Glutamatergic neuron (in vitro differentiated cells): ENCODE measurements around the gene TAPT1. TPM values are rescaled to one million over a fixed set of nuclear protein-coding genes. Genes with fewer than 3 reads are reported as not detected.

Experiments used
- DNase-seq: peaks from one replicate; pipeline ENCODE4 v3.0.0; 2022
- H3K27ac Mint-ChIP-seq: one replicate; pipeline ENCODE4 v1.8.0; 2020; ENCODE audit warnings: mild to moderate bottlenecking, mixed read lengths, inconsistent platforms; ENCODE audit not compliant: unreplicated experiment
- H3K27me3 Mint-ChIP-seq: one replicate; pipeline ENCODE4 v1.8.0; 2020; ENCODE audit warnings: mild to moderate bottlenecking, moderate library complexity, mixed read lengths, inconsistent platforms; ENCODE audit not compliant: unreplicated experiment
- H3K36me3 Mint-ChIP-seq: one replicate; pipeline ENCODE4 v1.8.0; 2020; ENCODE audit warnings: mild to moderate bottlenecking, mixed read lengths, inconsistent platforms; ENCODE audit not compliant: unreplicated experiment
- H3K4me1 Mint-ChIP-seq: one replicate; pipeline ENCODE4 v1.8.0; 2020; ENCODE audit warnings: mild to moderate bottlenecking, low read depth, mixed read lengths, inconsistent platforms; ENCODE audit not compliant: unreplicated experiment
- H3K4me3 Mint-ChIP-seq: one replicate; pipeline ENCODE4 v1.8.0; 2020; ENCODE audit warnings: mild to moderate bottlenecking, mixed read lengths, inconsistent platforms; ENCODE audit not compliant: unreplicated experiment
- H3K9me3 Mint-ChIP-seq: one replicate; pipeline ENCODE4 v1.8.0; 2020; ENCODE audit warnings: mild to moderate bottlenecking, moderate library complexity, mixed read lengths, inconsistent platforms; ENCODE audit not compliant: unreplicated experiment
- total RNA-seq: library from RNA; stranded (reverse); fragmentation: NEBNext Ultra II Directional; extraction: Animal tissue kit (Norgen Biotek cat#: 25700); gene quantifications from one replicate; pipeline ENCODE4 v1.2.1, GENCODE V29; 2021; ENCODE audit not compliant: unreplicated experiment
- TF ChIP-seq, protein P1 (sequence below): fragments of 200-600 bp; sonication (generic); IDR thresholded peaks from one replicate; pipeline ENCODE4 v1.5.0; 2021; ENCODE audit not compliant: partially characterized antibody, unreplicated experiment

The TAPT1 gene
- total RNA-seq, 1 donor from 2014 or later: 28.9 TPM

DNA sequence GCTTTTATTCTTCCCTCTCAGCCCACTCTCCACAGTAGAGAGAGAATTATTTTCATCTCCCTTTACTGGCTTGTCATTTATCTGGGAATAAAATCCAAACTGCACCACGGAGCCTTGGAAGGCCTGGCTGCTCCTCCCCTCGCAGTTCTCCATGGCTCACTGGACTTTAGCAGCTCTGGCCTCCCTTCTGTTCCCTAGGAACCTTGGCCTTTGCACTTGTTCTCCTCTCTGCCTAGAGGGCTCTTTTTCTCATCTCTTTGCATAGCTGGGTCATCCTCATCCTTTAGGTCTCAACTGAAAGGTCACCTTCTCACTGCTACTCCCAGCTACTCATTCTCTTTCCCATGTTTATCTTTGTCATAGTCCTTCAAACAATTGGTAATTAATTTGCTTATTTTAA is 31.3 kb upstream of the TAPT1 start:
- DNase-seq: no peak
- Mint-ChIP-seq H3K4me1 (no peaks in the 10 kb centered on the region), H3K27me3 (peaks cover 2% of the 10 kb centered on the region), H3K4me3 (no peak overlapping the region), H3K36me3 (no peaks in the 10 kb centered on the region), H3K27ac (no peak overlapping the region), H3K9me3 (no peaks in the 10 kb centered on the region)
- TF ChIP-seq, protein P1, sequence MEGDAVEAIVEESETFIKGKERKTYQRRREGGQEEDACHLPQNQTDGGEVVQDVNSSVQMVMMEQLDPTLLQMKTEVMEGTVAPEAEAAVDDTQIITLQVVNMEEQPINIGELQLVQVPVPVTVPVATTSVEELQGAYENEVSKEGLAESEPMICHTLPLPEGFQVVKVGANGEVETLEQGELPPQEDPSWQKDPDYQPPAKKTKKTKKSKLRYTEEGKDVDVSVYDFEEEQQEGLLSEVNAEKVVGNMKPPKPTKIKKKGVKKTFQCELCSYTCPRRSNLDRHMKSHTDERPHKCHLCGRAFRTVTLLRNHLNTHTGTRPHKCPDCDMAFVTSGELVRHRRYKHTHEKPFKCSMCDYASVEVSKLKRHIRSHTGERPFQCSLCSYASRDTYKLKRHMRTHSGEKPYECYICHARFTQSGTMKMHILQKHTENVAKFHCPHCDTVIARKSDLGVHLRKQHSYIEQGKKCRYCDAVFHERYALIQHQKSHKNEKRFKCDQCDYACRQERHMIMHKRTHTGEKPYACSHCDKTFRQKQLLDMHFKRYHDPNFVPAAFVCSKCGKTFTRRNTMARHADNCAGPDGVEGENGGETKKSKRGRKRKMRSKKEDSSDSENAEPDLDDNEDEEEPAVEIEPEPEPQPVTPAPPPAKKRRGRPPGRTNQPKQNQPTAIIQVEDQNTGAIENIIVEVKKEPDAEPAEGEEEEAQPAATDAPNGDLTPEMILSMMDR: no peak

DNA sequence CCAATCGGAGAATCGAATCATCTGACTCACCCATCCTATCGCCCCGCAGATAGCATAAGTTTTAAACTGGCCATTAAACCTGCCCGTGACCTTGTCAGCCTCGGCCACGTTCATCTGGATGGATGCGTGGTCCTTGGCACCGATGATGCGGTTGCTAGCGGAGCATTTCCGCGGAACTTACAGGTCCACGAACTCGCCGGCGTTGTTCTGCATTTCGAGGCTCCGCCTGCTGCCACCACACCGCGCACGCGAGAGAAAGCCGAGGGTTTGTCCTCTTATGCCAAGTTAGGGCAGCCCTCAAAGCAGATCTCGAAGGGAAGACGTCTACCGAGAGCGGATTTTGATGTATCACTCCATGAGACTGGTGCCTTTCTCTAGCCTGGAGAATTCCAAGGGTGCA is 30.1 kb upstream of the TAPT1 start:
- Mint-ChIP-seq H3K27ac (no peak overlapping the region), H3K4me1 (no peaks in the 10 kb centered on the region), H3K36me3 (no peaks in the 10 kb centered on the region), H3K27me3 (peaks cover 2% of the 10 kb centered on the region), H3K4me3 (no peak overlapping the region), H3K9me3 (peaks cover 1% of the 10 kb centered on the region)
- no peak for DNase-seq
- TF ChIP-seq, protein P1: no peak

DNA sequence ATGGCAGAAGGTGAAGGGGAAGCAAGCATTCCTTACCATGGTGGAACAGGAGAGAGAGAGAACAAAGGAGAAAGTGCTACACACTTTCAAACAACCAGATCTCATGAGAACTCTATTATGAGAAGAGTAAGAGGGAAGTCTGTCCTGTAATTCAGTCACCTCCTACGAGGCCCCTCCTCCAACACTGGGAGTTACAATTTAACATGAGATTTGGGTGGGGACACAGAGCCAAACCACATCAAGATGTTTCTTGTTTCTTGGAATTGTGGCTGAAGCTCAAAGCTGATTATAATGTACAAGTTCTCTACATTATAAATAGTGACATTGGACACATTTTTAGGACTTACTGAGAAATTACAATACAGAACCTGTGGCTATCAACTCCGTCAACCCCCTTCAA is 29.5 kb upstream of the TAPT1 start:
- H3K27me3 Mint-ChIP-seq: peaks cover 2% of the 10 kb centered on the region
- TF ChIP-seq, protein P1: no peak
- H3K4me1 Mint-ChIP-seq: no peaks in the 10 kb centered on the region
- H3K36me3 Mint-ChIP-seq: no peaks in the 10 kb centered on the region
- no peak for DNase-seq
- no peak overlapping the region for H3K27ac Mint-ChIP-seq
- H3K9me3 Mint-ChIP-seq: peaks cover 1% of the 10 kb centered on the region
- H3K4me3 Mint-ChIP-seq: no peak overlapping the region

DNA sequence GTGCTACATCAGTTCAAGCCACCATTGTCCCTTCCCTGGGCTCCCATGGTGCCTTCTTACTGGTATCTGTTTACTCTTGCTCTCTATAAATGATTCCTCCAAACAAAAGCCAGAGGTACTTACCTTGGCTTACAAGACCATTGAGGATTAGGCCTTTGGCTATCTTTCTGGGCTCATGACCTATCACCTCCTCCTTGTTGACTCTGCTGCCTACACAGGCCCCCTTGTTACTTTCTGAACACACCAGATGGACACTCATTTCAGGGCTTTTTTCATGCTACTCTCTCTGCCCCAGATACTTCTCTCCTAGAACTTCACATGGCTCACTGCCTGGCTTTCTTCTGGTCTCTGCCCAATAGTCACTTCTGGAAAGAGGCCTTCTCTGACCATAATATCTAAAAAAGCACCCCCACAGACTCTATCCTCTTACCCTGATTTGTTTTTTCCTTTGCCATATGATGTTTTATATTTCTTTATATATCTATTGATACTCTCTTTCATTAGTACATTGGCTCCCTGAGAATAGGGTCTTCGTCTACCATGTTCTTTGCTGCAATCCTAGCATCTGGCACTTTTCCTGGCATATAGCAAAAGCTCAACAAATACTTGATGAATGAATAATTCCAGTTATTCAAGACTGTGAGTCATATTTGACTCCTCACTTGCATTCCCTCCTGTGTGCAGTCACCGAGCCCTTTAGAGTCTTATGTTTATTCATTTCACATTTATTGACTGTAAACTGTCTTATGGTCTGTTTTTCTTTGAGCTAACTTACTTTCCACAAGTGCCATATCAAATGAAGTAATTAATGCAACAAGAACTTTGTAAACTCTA is 27.1 kb upstream of the TAPT1 start:
- H3K4me1 Mint-ChIP-seq: no peaks in the 10 kb centered on the region
- H3K27me3 Mint-ChIP-seq: peaks cover 2% of the 10 kb centered on the region
- peaks cover 1% of the 10 kb centered on the region for H3K9me3 Mint-ChIP-seq
- H3K27ac Mint-ChIP-seq: no peak overlapping the region
- DNase-seq: no peak
- no peaks in the 10 kb centered on the region for H3K36me3 Mint-ChIP-seq
- TF ChIP-seq, protein P1: no peak
- no peak overlapping the region for H3K4me3 Mint-ChIP-seq

DNA sequence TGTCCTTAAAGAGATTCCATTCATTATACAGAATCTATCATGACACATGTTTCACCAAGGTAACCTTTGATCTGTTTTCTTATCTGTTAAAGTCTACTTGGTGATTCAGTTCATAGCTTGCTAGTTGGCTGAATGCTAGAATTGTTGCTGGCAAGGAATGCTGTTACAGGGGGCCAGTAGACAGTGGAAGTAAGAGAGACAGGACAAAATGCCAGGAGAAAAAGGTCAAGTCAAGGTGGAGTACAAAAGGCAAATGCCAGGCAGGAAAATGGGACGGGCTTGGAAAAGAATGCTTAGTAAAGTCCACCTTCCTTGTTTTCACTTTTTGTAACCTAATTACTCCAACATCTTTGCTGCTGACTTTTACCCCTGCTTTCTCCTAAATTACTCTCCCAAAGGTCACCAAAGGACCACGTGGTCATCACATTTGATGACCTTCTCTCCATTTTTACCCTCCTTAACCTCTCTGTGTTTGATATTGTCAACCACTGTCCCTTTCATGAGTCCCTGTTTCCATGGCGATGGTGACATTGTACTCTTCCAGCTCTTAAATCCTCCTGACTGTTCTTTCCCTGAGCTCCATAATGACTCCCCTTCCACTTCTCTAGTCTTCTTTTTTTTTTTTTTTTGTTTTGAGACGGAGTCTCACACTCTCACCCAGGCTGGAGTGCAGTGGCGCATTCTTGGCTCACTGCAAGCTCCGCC is 24.5 kb upstream of the TAPT1 start:
- peaks cover 4% of the 10 kb centered on the region for H3K27me3 Mint-ChIP-seq
- TF ChIP-seq, protein P1: no peak
- no peak overlapping the region for H3K27ac Mint-ChIP-seq
- H3K36me3 Mint-ChIP-seq: peaks cover 3% of the 10 kb centered on the region
- no peak for DNase-seq
- no peak overlapping the region for H3K4me3 Mint-ChIP-seq
- H3K9me3 Mint-ChIP-seq: peaks cover 1% of the 10 kb centered on the region
- no peaks in the 10 kb centered on the region for H3K4me1 Mint-ChIP-seq
